Testis (tissue), 3 donors: Measurements from ENCODE around the gene EDEM2. TPM values are rescaled to one million over a fixed set of nuclear protein-coding genes. Genes with fewer than 3 reads are reported as not detected.
"Not testable (repeated sequence)": the region's sequence is repeated elsewhere in the genome, so short reads cannot be mapped to it uniquely, and the experiment has no call there.

ENCODE experiments used
- DNase-seq: peaks from one replicate; pipeline ENCODE4 v3.0.0-alpha.2; 2019
- H3K27ac ChIP-seq, 2 donors: fragments of 200-600 bp; sonication (generic); one replicate each; pipeline ENCODE4 v1.5.1; 2019
- H3K27me3 ChIP-seq: fragments of 200-600 bp; sonication (generic); one replicate; pipeline ENCODE4 v1.5.1; 2019
- H3K36me3 ChIP-seq: fragments of 200-600 bp; sonication (generic); one replicate; pipeline ENCODE4 v1.5.1; 2017; ENCODE audit warnings: low read depth; ENCODE audit errors: missing control alignments
- H3K4me1 ChIP-seq: fragments of 200-600 bp; sonication (generic); one replicate; pipeline ENCODE4 v1.5.1; 2019
- H3K4me3 ChIP-seq, 2 donors: fragments of 200-600 bp; sonication (generic); one replicate each; pipeline ENCODE4 v1.5.1; 2017 to 2019
- H3K9me3 ChIP-seq: fragments of 200-600 bp; sonication (generic); one replicate; pipeline ENCODE4 v1.5.1; 2017
- CTCF ChIP-seq, 3 experiments: fragments of 450-650 bp in 2 of 3; fragments of 200-600 bp in 1 of 3; sonication (generic) in 1 of 3; IDR thresholded peaks; one replicate each; pipeline ENCODE4 v1.5.1; 2016 to 2019; ENCODE audit warnings: antibody characterized with exemption in 3 of 3, mild to moderate bottlenecking in 2 of 3, moderate library complexity in 1 of 3
- POLR2A ChIP-seq: fragments of 450-650 bp; IDR thresholded peaks from one replicate; pipeline ENCODE4 v1.6.1; 2017; ENCODE audit warnings: antibody characterized with exemption, mild to moderate bottlenecking, moderate library complexity
- WGBS, 2 donors: methylation state at CpG; one replicate each; pipeline ENCODE4 v1.1.5; 2018; 5-methylcytosine and 5-hydroxymethylcytosine counted together
- intact Hi-C: fragments of 100-400 bp; cut with DNase I; formaldehyde crosslinking; loops from one replicate; pipeline ENCODE4 v1.15.1; 2023; ENCODE audit warnings: low total_unique reads
- polyA plus RNA-seq: library from polyadenylated mRNA; stranded (reverse); fragments of 350-450 nt; fragmentation: Illumina TruSeq; extraction: RNeasy Lipid Tissue Mini Kit (QIAGEN cat#74804); gene quantifications from one replicate; pipeline ENCODE4 v1.2.3, GENCODE V29; 2014; ENCODE audit warnings: low read depth, low replicate concordance; ENCODE audit not compliant: insufficient read depth
- total RNA-seq, 2 donors: library from RNA; depleted of rRNA; stranded (reverse); fragments of >200 nt; gene quantifications; one replicate each; pipeline ENCODE4 v1.2.3, GENCODE V29; 2016

The EDEM2 gene
- total and polyA plus RNA-seq, 3 donors from 2014 or later = 14.0 to 16.9 (median 15.7) TPM

- Histone ChIP-seq H3K4me1 (peaks cover 2% of the 10 kb centered on the region), H3K27me3 (no peaks in the 10 kb centered on the region), H3K27ac (no peak overlapping the region), H3K36me3 (no peaks in the 10 kb centered on the region), H3K4me3 (no peak overlapping the region), H3K9me3 (no peaks in the 10 kb centered on the region)
- TF ChIP-seq CTCF (IDR thresholded peaks at IDR 0.05) (no peak), POLR2A (no peak)
- intact Hi-C loops = no loop called here
- no peak for DNase-seq
- WGBS, 2 donors = 78 to 83% methylated on average over 6 of the region's 6 CpGs
Observed at GRCh38 chr20:35156978-35157377, 9.8 kb upstream of the EDEM2 start.

DNA sequence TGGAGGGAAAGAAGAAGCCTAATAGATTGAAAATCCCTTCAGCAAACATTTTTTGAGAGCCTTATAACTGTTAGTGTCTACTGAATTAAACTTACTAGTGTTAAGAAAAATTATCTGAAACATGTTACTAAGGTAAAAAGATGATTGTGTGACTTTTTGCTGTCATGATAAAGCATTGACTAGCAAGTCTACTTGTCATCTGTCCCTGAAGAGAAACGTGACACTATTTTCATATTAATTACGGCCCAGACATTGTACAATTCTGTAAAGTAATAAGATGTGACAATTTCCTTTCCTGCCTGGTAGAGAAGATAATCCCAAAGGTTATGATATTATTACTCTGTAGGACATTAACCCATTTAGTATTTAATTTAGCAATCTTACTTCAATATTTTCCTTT is 8.8 kb upstream of the EDEM2 start:
- Histone ChIP-seq H3K4me1 (peaks cover 4% of the 10 kb centered on the region), H3K9me3 (no peaks in the 10 kb centered on the region), H3K27me3 (no peaks in the 10 kb centered on the region), H3K4me3 (no peak overlapping the region), H3K27ac (no peak overlapping the region), H3K36me3 (no peaks in the 10 kb centered on the region)
- intact Hi-C loops = no loop called here
- WGBS, 2 donors = 78 to 83% methylated on average over 2 of the region's 2 CpGs
- TF ChIP-seq CTCF (IDR thresholded peaks at IDR 0.05) (no peak), POLR2A (no peak)
- DNase-seq = no peak

GRCh38 chr20:35151736-35152135 is 4.6 kb upstream of the EDEM2 start:
- no peaks in the 10 kb centered on the region for H3K9me3 ChIP-seq
- peak; percentile 30 for DNase-seq
- 49 to 50% methylated on average over 4 of the region's 4 CpGs for WGBS, 2 donors
- intact Hi-C loops = no loop called here
- H3K36me3 ChIP-seq = no peaks in the 10 kb centered on the region
- no peaks in the 10 kb centered on the region for H3K27me3 ChIP-seq
- TF ChIP-seq CTCF (IDR thresholded peaks at IDR 0.05) (no peak), POLR2A (no peak)
- peaks cover 9% of the 10 kb centered on the region for H3K4me1 ChIP-seq
- H3K27ac ChIP-seq = no peak overlapping the region
- H3K4me3 ChIP-seq = no peak overlapping the region

- H3K36me3 ChIP-seq = no peaks in the 10 kb centered on the region
Observed at GRCh38 chr20:35150846-35151579, 3.9 kb upstream of the EDEM2 start.

DNA sequence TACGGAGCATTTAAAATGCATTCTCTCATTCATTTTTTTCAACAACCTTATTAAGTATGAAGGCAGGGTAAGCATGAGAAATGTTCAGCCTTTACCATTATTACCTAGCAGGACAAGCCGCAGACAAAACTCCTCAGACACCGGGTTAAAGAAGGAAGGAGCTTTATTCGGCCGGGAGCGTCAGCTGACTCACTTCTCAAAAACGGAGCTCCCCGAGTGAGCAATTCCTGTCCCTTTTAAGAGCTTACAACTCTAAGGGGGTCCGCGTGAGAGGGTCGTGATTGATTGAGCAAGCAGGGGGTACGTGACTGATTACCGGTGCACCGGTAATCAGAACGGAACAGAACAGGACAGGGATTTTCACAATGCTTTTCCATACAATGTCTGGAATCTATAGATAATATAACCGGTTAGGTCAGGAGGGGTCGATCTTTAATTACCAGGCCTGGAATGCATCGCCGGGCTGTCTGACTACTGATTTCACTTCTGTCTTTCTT is 487 bp upstream of the EDEM2 start:
- peak overlapping the region; percentile 63 to 84 for H3K4me3 ChIP-seq
- intact Hi-C loops, H3K36me3 ChIP-seq, H3K4me1 ChIP-seq, H3K9me3 ChIP-seq, DNase-seq, H3K27me3 ChIP-seq: not testable (repeated sequence)
- peak overlapping the region; percentile 62 to 63 for H3K27ac ChIP-seq
- WGBS, 2 donors = 4 to 7% methylated on average over 19 of the region's 19 CpGs

More at GRCh38 chr20:35150846-35151579, 3.9 kb upstream of the EDEM2 start:
- intact Hi-C loops = no loop called here
- H3K4me1 ChIP-seq = peaks cover 9% of the 10 kb centered on the region
- no peak for DNase-seq
- H3K27ac ChIP-seq = no peak overlapping the region
- 82 to 84% methylated on average over 6 of the region's 6 CpGs for WGBS, 2 donors
- TF ChIP-seq POLR2A (no peak), CTCF (IDR thresholded peaks at IDR 0.05) (no peak)
- no peak overlapping the region for H3K4me3 ChIP-seq
- H3K27me3 ChIP-seq = no peaks in the 10 kb centered on the region
- H3K9me3 ChIP-seq = no peaks in the 10 kb centered on the region
